K562 (cell line): ENCODE data around the gene ARL6IP4. TPM values are rescaled to one million over a fixed set of nuclear protein-coding genes. Genes with fewer than 3 reads are reported as not detected.

ENCODE experiments used
- ATAC-seq: fragments of 200-7000 bp; cut with Tn5 transposase; 3 replicates; pipeline ENCODE4 v1.9.1; 2020; ENCODE audit warnings: moderate library complexity
- BruUV-seq: library from RNA; stranded (reverse); fragments of 400-500 nt; replicated peaks from 2 replicates; lab custom pipeline; 2021; lab: Mats Ljungman, UMichigan
- CTCF ChIA-PET: fragments of 300-600 bp; formaldehyde crosslinking; extraction: SDS; loops from one replicate; lab custom pipeline; 2021; ENCODE audit warnings: low intra/inter-chr PET ratio; lab: Yijun Ruan, JAX
- POLR2A ChIA-PET: fragments of 300-600, 350-650 bp; sonication (Branson Sonifier 250); formaldehyde crosslinking; extraction: SDS; loops from one replicate; lab custom pipeline; 2021; ENCODE audit warnings: antibody characterized with exemption, inconsistent platforms; lab: Yijun Ruan, JAX
- DNase-seq, 4 experiments: peaks; one replicate each; pipeline versions ENCODE4 v3.0.0 to v3.0.0-alpha.2; 2011 to 2018; ENCODE audit warnings: low spot score in 3 of 4, mixed read lengths in 3 of 4; ENCODE audit errors: extremely low read depth in 1 of 4
- FAIRE-seq: peaks from 2 replicates; lab custom pipeline; 2011; peaks lifted over from hg19 to GRCh38; lab: Jason Lieb, UNC
- H2AFZ ChIP-seq: 2 replicates; pipeline ENCODE4 v1.6.0; 2011; ENCODE audit warnings: low read depth, low read length, control low read depth, inconsistent platforms
- H3K27ac ChIP-seq: fragments of 200-600 bp; 3 replicates; pipeline ENCODE4 v1.8.0; 2011; ENCODE audit warnings: low read depth, mild to moderate bottlenecking, control low read depth, inconsistent platforms, low read length, moderate library complexity, mixed read lengths; ENCODE audit errors: extremely low read depth
- H3K27me3 ChIP-seq, 2 experiments: fragments of 300-600 bp in 1 of 2; 2 replicates in 1 of 2; 3 replicates in 1 of 2; pipeline versions ENCODE4 v1.6.0 to v1.8.0; 2011; ENCODE audit warnings: inconsistent platforms in 2 of 2, low read length in 2 of 2, mild to moderate bottlenecking in 1 of 2, mixed read lengths in 1 of 2, moderate library complexity in 1 of 2; ENCODE audit not compliant: control insufficient read depth in 2 of 2, insufficient read depth in 2 of 2
- H3K36me3 ChIP-seq: fragments of 300-600 bp; 3 replicates; pipeline ENCODE4 v1.8.0; 2011; ENCODE audit warnings: mild to moderate bottlenecking, low read length, inconsistent platforms; ENCODE audit not compliant: control insufficient read depth, insufficient read depth
- H3K4me1 ChIP-seq, 2 experiments: fragments of 200-600 bp in 1 of 2; replicated peaks in 1 of 2; 2 replicates in 1 of 2; 3 replicates in 1 of 2; pipeline versions ENCODE4 v1.5.1 to v1.8.0; 2011; ENCODE audit warnings: inconsistent platforms in 2 of 2, low read length in 2 of 2, mild to moderate bottlenecking in 1 of 2, mixed read lengths in 1 of 2, moderate library complexity in 1 of 2; ENCODE audit not compliant: control insufficient read depth in 2 of 2, insufficient read depth in 2 of 2
- H3K4me2 ChIP-seq: 2 replicates; pipeline ENCODE4 v1.6.1; 2011; ENCODE audit warnings: low read length, control low read depth, inconsistent platforms, mixed read lengths; ENCODE audit not compliant: insufficient read depth
- H3K4me3 ChIP-seq: fragments of 200-600 bp; sonication (generic), shearing (Covaris generic); 2 replicates; pipeline ENCODE4 v1.5.1; 2016; ENCODE audit warnings: control low read depth, inconsistent platforms
- H3K79me2 ChIP-seq: fragments of 200-600 bp; 3 replicates; pipeline ENCODE4 v1.8.0; 2011; ENCODE audit warnings: low read length, inconsistent platforms; ENCODE audit not compliant: control insufficient read depth, insufficient read depth
- H3K9ac ChIP-seq, 2 experiments: 2 replicates each; pipeline versions ENCODE4 v1.6.0 to v1.6.1; 2011; ENCODE audit warnings: low read depth in 2 of 2, low read length in 2 of 2, control low read depth in 1 of 2, inconsistent platforms in 1 of 2, mild to moderate bottlenecking in 1 of 2, mixed read lengths in 1 of 2; ENCODE audit not compliant: insufficient read depth in 1 of 2
- H3K9me1 ChIP-seq: one replicate; pipeline ENCODE4 v1.6.0; 2011; ENCODE audit warnings: inconsistent platforms, mild to moderate bottlenecking, low read length, moderate library complexity; ENCODE audit not compliant: control insufficient read depth, insufficient read depth
- H3K9me3 ChIP-seq: replicated peaks from 2 replicates; pipeline ENCODE4 v1.5.1; 2011; ENCODE audit warnings: low read depth, low read length, inconsistent platforms; ENCODE audit not compliant: control insufficient read depth, insufficient read depth
- H4K20me1 ChIP-seq: replicated peaks from 2 replicates; pipeline ENCODE4 v1.6.1; 2011; ENCODE audit warnings: low read length, inconsistent platforms, mixed read lengths; ENCODE audit not compliant: control insufficient read depth, insufficient read depth
- BMI1 ChIP-seq: fragments of 150-350 bp; IDR thresholded peaks from 2 replicates; pipeline ENCODE4 v1.6.1; 2014; ENCODE audit warnings: low read length
- HLTF ChIP-seq: fragments of 450-650 bp; IDR thresholded peaks from 2 replicates; pipeline ENCODE4 v1.6.1; 2016
- KAT2B ChIP-seq: IDR thresholded peaks from one replicate; pipeline ENCODE4 v1.6.1; 2012; ENCODE audit warnings: low read depth, mild to moderate bottlenecking, control low read depth, inconsistent platforms, low read length, moderate library complexity
- NFIX ChIP-seq: fragments of 250-450 bp; sonication (Bioruptor Pico); IDR thresholded peaks from 2 replicates; pipeline ENCODE4 v1.4.0; 2020; ENCODE audit warnings: low read depth, mild to moderate bottlenecking, moderate library complexity
- NRF1 ChIP-seq, 2 experiments: fragments of 450-650 bp; IDR thresholded peaks in 1 of 2; conservative IDR thresholded peaks in 1 of 2; 2 replicates each; pipeline ENCODE4 v1.6.1; 2014; ENCODE audit warnings: mild to moderate bottlenecking in 2 of 2
- PCBP2 ChIP-seq: fragments of 200-400 bp; formaldehyde crosslinking; IDR thresholded peaks from 2 replicates; pipeline ENCODE4 v1.6.1; 2018; ENCODE audit warnings: low read length, low read depth, mild to moderate bottlenecking, moderate library complexity; ENCODE audit not compliant: poor library complexity, severe bottlenecking
- POLR2B ChIP-seq: fragments of 450-650 bp; IDR thresholded peaks from 2 replicates; pipeline ENCODE4 v1.6.1; 2018; ENCODE audit warnings: low read depth; ENCODE audit not compliant: partially characterized antibody
- RBM17 ChIP-seq: fragments of 200-400 bp; formaldehyde crosslinking; IDR thresholded peaks from 2 replicates; pipeline ENCODE4 v1.6.1; 2017; ENCODE audit warnings: low read depth, mild to moderate bottlenecking, low read length, borderline replicate concordance
- RNF2 ChIP-seq: sonication (generic); IDR thresholded peaks from 2 replicates; pipeline ENCODE4 v1.6.1; 2016
- TBL1XR1 ChIP-seq, 2 experiments: IDR thresholded peaks; 2 replicates each; pipeline ENCODE4 v1.6.1; 2012; ENCODE audit warnings: improper control_type of control experiment in 2 of 2, low read length in 2 of 2, mild to moderate bottlenecking in 1 of 2
- ZNF589 ChIP-seq: fragments of 200-800 bp; sonication (Bioruptor generic); IDR thresholded peaks from 2 replicates; pipeline ENCODE4 v1.6.1; 2016; ENCODE audit warnings: low read depth, missing genetic modification characterization, missing compliant biosample characterization
- WGBS: fragments of 100-300 bp; shearing (Covaris generic); methylation state at CpG from one replicate; pipeline ENCODE4 v1.1.6; 2016; ENCODE audit warnings: low coverage, mixed read lengths; ENCODE audit not compliant: insufficient coverage; ENCODE audit errors: missing lambda C conversion rate; 5-methylcytosine and 5-hydroxymethylcytosine counted together
- in situ Hi-C: fragments of 300-500 bp; cut with MboI; formaldehyde crosslinking; loops from 4 replicates; pipeline ENCODE4 v1.15.0; 2018; ENCODE audit warnings: inconsistent platforms, mixed read lengths
- intact Hi-C: fragments of 100-400 bp; cut with micrococcal nuclease; formaldehyde crosslinking; loops from 2 replicates; pipeline ENCODE4 v1.14.2; 2022
- polyA plus RNA-seq, 8 experiments: library from polyadenylated mRNA; depleted of rRNA in 4 of 8; stranded (reverse) in 5 of 8; unstranded in 3 of 8; fragments of >200 nt; fragmentation: Nextera tagmentation in 2 of 8; fragmentation: Illumina TruSeq in 1 of 8; extraction: Ambion mirVana in 2 of 8; extraction: Trizol in 1 of 8; gene quantifications; 2 replicates each; pipeline versions ENCODE4 v1.2.1 to v1.2.3, GENCODE V29; 2011 to 2014; ENCODE audit warnings: inconsistent platforms in 1 of 8, missing spikeins in 1 of 8
- total RNA-seq, 7 experiments: library from RNA; depleted of rRNA in 6 of 7; stranded (reverse); fragments of >200 nt in 6 of 7; fragmentation: Illumina TruSeq in 2 of 7; extraction: Trizol in 2 of 7; gene quantifications; 2 replicates each; pipeline versions ENCODE4 v1.2.1 to v1.2.3, GENCODE V29; 2011 to 2021; ENCODE audit warnings: low replicate concordance in 1 of 7
- TF ChIP-seq, protein P1 (sequence below): fragments of 250-450 bp; sonication (Bioruptor Pico); IDR thresholded peaks from 2 replicates; pipeline ENCODE4 v1.5.0; 2021
- TF ChIP-seq, protein P2 (sequence below): fragments of 250-450 bp; sonication (Bioruptor Pico); IDR thresholded peaks from 2 replicates; pipeline ENCODE4 v1.8.0; 2021; ENCODE audit warnings: moderate library complexity, mild to moderate bottlenecking, inconsistent platforms
- TF ChIP-seq, protein P3 (sequence below): IDR thresholded peaks from 2 replicates; pipeline ENCODE4 v1.6.1; 2012; ENCODE audit warnings: low read depth, low read length, improper control_type of control experiment, borderline replicate concordance

The ARL6IP4 gene
- total and polyA plus RNA-seq, 9 of the 15 experiments (the other 6 are each of a cell fraction or from before 2014, with no cell fraction given), result 2.4 to 255 (median 151) TPM

DNA sequence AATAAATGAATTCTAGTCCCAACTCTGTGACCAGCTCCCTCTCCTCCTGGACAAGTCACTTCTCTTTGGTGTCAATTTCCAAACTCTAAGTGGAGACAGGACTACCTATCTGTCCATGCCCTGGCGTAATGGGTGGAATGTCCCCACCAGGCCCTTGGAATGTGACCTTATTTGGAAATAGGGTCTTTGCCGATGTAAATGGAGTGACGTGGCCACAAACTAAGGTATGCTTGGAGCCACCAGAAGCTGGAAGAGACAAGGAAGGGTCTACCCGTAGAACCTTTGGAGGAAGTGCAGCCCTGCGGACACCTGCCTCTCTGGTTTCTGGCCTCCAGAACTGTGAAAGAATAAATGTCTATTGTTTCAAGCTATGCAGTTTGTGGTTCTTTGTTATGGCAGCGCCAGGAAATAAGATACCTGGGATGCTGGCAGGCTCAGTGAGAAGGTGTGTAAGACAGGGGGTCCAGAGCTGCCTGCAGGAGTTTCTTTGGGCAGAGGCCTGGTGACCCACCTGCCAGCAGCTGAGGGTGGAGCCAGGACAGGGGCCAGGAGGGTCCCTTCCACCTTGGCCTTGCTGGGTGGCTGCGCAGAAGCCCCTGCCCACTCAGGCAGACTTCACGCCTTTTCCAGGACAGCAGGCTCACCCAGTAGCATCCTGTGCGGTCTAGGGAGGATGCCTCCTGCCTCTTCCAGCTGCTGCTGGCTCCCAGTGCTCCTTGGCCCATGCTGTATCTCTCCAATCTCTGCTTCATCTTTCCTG, 45.8 kb downstream of the ARL6IP4 start:
- ATAC-seq (no peak), DNase-seq (no peak), FAIRE-seq (no peak)
- H3K27ac ChIP-seq, result no peak overlapping the region
- no peak for TF ChIP-seq RBM17
- TF ChIP-seq, protein P1, sequence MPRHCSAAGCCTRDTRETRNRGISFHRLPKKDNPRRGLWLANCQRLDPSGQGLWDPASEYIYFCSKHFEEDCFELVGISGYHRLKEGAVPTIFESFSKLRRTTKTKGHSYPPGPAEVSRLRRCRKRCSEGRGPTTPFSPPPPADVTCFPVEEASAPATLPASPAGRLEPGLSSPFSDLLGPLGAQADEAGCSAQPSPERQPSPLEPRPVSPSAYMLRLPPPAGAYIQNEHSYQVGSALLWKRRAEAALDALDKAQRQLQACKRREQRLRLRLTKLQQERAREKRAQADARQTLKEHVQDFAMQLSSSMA (CRISPR knock-in tag), result no peak
- no peak for TF ChIP-seq HLTF
- TF ChIP-seq POLR2B, result no peak
- TF ChIP-seq NRF1 (conservative IDR thresholded peaks at IDR 0.05 in 1 of 2, IDR thresholded peaks at IDR 0.05 in 1 of 2), result no peak
- TF ChIP-seq, protein P2, sequence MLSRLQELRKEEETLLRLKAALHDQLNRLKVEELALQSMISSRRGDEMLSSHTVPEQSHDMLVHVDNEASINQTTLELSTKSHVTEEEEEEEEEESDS, result no peak
- no peak for TF ChIP-seq TBL1XR1 (IDR thresholded peaks at IDR 0.05; ENCODE audit: low read length in 2 of 2)
- TF ChIP-seq NFIX (CRISPR knock-in tag), result no peak
- TF ChIP-seq KAT2B, result no peak
- TF ChIP-seq RNF2, result no peak
- TF ChIP-seq, protein P3, sequence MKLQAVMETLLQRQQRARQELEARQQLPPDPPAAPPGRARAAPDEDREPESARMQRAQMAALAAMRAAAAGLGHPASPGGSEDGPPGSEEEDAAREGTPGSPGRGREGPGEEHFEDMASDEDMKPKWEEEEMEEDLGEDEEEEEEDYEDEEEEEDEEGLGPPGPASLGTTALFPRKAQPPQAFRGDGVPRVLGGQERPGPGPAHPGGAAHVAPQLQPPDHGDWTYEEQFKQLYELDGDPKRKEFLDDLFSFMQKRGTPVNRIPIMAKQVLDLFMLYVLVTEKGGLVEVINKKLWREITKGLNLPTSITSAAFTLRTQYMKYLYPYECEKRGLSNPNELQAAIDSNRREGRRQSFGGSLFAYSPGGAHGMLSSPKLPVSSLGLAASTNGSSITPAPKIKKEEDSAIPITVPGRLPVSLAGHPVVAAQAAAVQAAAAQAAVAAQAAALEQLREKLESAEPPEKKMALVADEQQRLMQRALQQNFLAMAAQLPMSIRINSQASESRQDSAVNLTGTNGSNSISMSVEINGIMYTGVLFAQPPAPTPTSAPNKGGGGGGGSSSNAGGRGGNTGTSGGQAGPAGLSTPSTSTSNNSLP, result no peak
- TF ChIP-seq BMI1, result no peak
- no peak for TF ChIP-seq ZNF589 (CRISPR knock-in tag)
- no peak for TF ChIP-seq PCBP2
- in situ Hi-C loops (no loop called here), intact Hi-C loops (no loop called here)
- H3K9me1 ChIP-seq, result no peaks in the 10 kb centered on the region
- ChIA-PET POLR2A (interaction anchor here (0.5 to 2.1 kb wide), 4 partner anchors 10 to 143 kb away, joined by 3 to 10 read pairs (median 3); no protein-coding TSS in a partner anchor), CTCF (no interaction called here)
- H3K79me2 ChIP-seq, result no peaks in the 10 kb centered on the region
- WGBS, result 74% methylated on average over 9 of the region's 9 CpGs
- no peaks in the 10 kb centered on the region for H4K20me1 ChIP-seq
- H3K27me3 ChIP-seq, result no peaks in the 10 kb centered on the region
- H2AFZ ChIP-seq, result no peak overlapping the region
- no peaks in the 10 kb centered on the region; the same call in 2 of the 3 replicates for H3K36me3 ChIP-seq
- peaks cover 14 to 22% of the 10 kb centered on the region in 2 experiments; a peak in 4 of 5 replicates for H3K4me1 ChIP-seq
- BruUV-seq, result no TSS peak
- H3K4me2 ChIP-seq, result no peak overlapping the region
- H3K9ac ChIP-seq, result no peak overlapping the region
- no peaks in the 10 kb centered on the region for H3K9me3 ChIP-seq
- no peak overlapping the region for H3K4me3 ChIP-seq
